B cell (primary cell): Measurements from ENCODE around the gene OSER1. TPM values are rescaled to one million over a fixed set of nuclear protein-coding genes. Genes with fewer than 3 reads are reported as not detected.

Experiments
- ATAC-seq: fragments of 200-7000 bp; cut with Tn5 transposase; one replicate; pipeline ENCODE4 v1.10.0; 2021; ENCODE audit warnings: low read depth, mild to moderate bottlenecking, moderate number of reproducible peaks, moderate library complexity
- CTCF ChIA-PET: fragments of 350-600 bp; sonication (Branson Sonifier 250); formaldehyde crosslinking; loops from one replicate; lab custom pipeline; 2021; ENCODE audit warnings: antibody characterized with exemption, inconsistent platforms; lab: Charles Lee
- POLR2A ChIA-PET: fragments of 350-600 bp; sonication (Branson Sonifier 250); formaldehyde crosslinking; loops from one replicate; lab custom pipeline; 2021; ENCODE audit warnings: antibody characterized with exemption; lab: Charles Lee
- DNase-seq: peaks from one replicate; pipeline ENCODE4 v3.0.0; 2013
- H2AFZ ChIP-seq: 2 replicates; pipeline ENCODE4 v1.6.1; 2012; ENCODE audit warnings: mild to moderate bottlenecking, low read depth, low read length; ENCODE audit not compliant: insufficient read depth, poor library complexity, severe bottlenecking
- H3K27ac ChIP-seq, 2 donors: 1 replicate in 1 of 2; 2 replicates in 1 of 2; pipeline ENCODE4 v1.5.1; 2012 to 2013; ENCODE audit warnings: low read length in 2 of 2, mild to moderate bottlenecking in 2 of 2, moderate library complexity in 1 of 2
- H3K27me3 ChIP-seq, 4 experiments: fragments of 200-600 bp in 1 of 4; sonication (generic) in 1 of 4; replicated peaks in 1 of 4; 1 replicate in 2 of 4; 2 replicates in 2 of 4; pipeline versions ENCODE4 v1.6.1 to v1.7.0; 2013 to 2016; ENCODE audit warnings: low read length in 3 of 4, mild to moderate bottlenecking in 2 of 4, mixed read lengths in 1 of 4, moderate library complexity in 1 of 4; ENCODE audit not compliant: insufficient read depth in 4 of 4, control insufficient read depth in 3 of 4; ENCODE audit errors: control extremely low read depth in 1 of 4
- H3K36me3 ChIP-seq, 2 experiments: replicated peaks in 1 of 2; 1 replicate in 1 of 2; 2 replicates in 1 of 2; pipeline versions ENCODE4 v1.6.1 to v1.7.1; 2013; ENCODE audit warnings: low read length in 1 of 2; ENCODE audit not compliant: insufficient read depth in 2 of 2, control insufficient read depth in 1 of 2; ENCODE audit errors: control extremely low read depth in 1 of 2, extremely low read depth in 1 of 2
- H3K4me1 ChIP-seq, 2 donors: fragments of 200-600 bp in 1 of 2; sonication (generic) in 1 of 2; 1 replicate in 1 of 2; 2 replicates in 1 of 2; pipeline versions ENCODE4 v1.5.1 to v1.6.1; 2013 to 2017; ENCODE audit warnings: low read length in 2 of 2; ENCODE audit not compliant: control insufficient read depth in 2 of 2, insufficient read depth in 2 of 2
- H3K4me2 ChIP-seq: replicated peaks from 2 replicates; pipeline ENCODE3; 2012; ENCODE audit warnings: mild to moderate bottlenecking, low read depth, low read length; ENCODE audit not compliant: poor library complexity, severe bottlenecking
- H3K4me3 ChIP-seq, 5 experiments: fragments of 200-600 bp in 1 of 5; sonication (generic) in 1 of 5; 1 replicate in 3 of 5; 2 replicates in 2 of 5; pipeline versions ENCODE4 v1.5.1 to v1.7.0; 2011 to 2016; ENCODE audit warnings: low read length in 4 of 5, mild to moderate bottlenecking in 4 of 5, low read depth in 2 of 5, control low read depth in 1 of 5, moderate library complexity in 1 of 5; ENCODE audit not compliant: insufficient read depth in 1 of 5; ENCODE audit errors: control extremely low read depth in 1 of 5, extremely low read depth in 1 of 5
- H3K79me2 ChIP-seq: fragments of 200-600 bp; sonication (generic); one replicate; pipeline ENCODE4 v1.6.0; 2016; ENCODE audit warnings: low read length; ENCODE audit not compliant: control insufficient read depth, insufficient read depth
- H3K9ac ChIP-seq: fragments of 200-600 bp; sonication (generic); 2 replicates; pipeline ENCODE4 v1.6.1; 2017; ENCODE audit warnings: mild to moderate bottlenecking, low read length, moderate library complexity
- H3K9me3 ChIP-seq, 3 donors: one replicate each; pipeline versions ENCODE4 v1.6.1 to v1.7.1; 2013; ENCODE audit warnings: low read length in 2 of 3; ENCODE audit not compliant: control insufficient read depth in 2 of 3, insufficient read depth in 1 of 3; ENCODE audit errors: control extremely low read depth in 1 of 3
- H4K20me1 ChIP-seq: 2 replicates; pipeline ENCODE4 v1.6.0; 2012; ENCODE audit warnings: mild to moderate bottlenecking, low read length; ENCODE audit not compliant: insufficient read depth, control insufficient read depth, poor library complexity, severe bottlenecking
- H3K27ac Mint-ChIP-seq: one replicate; pipeline ENCODE4 v1.8.0; 2021; ENCODE audit warnings: mixed read lengths
- H3K27me3 Mint-ChIP-seq: one replicate; pipeline ENCODE4 v1.8.0; 2021; ENCODE audit warnings: mixed read lengths
- H3K4me1 Mint-ChIP-seq: one replicate; pipeline ENCODE4 v1.8.0; 2021; ENCODE audit warnings: mixed read lengths
- H3K4me3 Mint-ChIP-seq: one replicate; pipeline ENCODE4 v1.8.0; 2021; ENCODE audit warnings: mixed read lengths
- H3K9me3 Mint-ChIP-seq: one replicate; pipeline ENCODE4 v1.8.0; 2022; ENCODE audit warnings: mixed read lengths; ENCODE audit not compliant: insufficient read depth
- CTCF ChIP-seq: fragments of 200-600 bp; IDR thresholded peaks from one replicate; pipeline ENCODE4 v1.8.0; 2022; ENCODE audit warnings: antibody characterized with exemption, mild to moderate bottlenecking
- EZH2 ChIP-seq: IDR thresholded peaks from 2 replicates; pipeline ENCODE4 v1.6.1; 2012; ENCODE audit warnings: borderline replicate concordance, low read depth, mild to moderate bottlenecking, moderate library complexity, low read length; ENCODE audit not compliant: insufficient read depth, poor library complexity, severe bottlenecking
- WGBS: methylation state at CpG from one replicate; pipeline ENCODE4 v1.1.5; 2013; ENCODE audit warnings: missing lambda C conversion rate; ENCODE audit not compliant: insufficient coverage; 5-methylcytosine and 5-hydroxymethylcytosine counted together
- intact Hi-C: fragments of 100-400 bp; cut with micrococcal nuclease; formaldehyde crosslinking; loops from one replicate; pipeline ENCODE4 v1.10.0; 2022
- polyA plus RNA-seq: library from polyadenylated mRNA; depleted of rRNA; stranded (reverse); fragments of >200 nt; gene quantifications from 2 replicates; pipeline ENCODE4 v1.2.3, GENCODE V29; 2012
- total RNA-seq, 2 donors: library from RNA; stranded (reverse); fragments of 120-200 nt in 1 of 2; gene quantifications; 1 replicate in 1 of 2; 2 replicates in 1 of 2; pipeline versions ENCODE4 v1.2.3 to v1.2.4, GENCODE V29; 2013 to 2022

The OSER1 gene
- total and polyA plus RNA-seq, 2 donors (not counting 1 experiment from before 2014, with no cell fraction given), result 80.0 to 130 TPM

DNA sequence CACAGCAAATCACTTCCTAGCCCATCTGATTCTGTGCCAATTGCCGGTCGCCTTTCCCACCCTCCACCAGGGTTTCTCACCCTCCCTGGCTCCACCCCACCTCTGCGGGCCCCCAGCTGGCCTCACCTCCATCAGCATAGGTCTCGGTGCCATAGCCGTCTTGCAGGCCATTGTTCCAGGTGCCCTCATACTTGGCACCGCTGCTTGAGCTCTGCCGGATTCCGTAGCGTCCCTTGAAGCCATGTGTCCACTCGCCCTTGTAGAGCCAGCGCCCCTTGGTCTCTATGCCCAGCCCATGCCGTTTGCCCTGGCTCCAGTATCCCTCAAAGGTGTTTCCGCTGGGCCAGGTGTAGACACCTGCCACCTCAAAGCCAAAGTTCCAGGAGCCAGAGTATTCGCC, 24.4 kb downstream of the OSER1 start:
- ChIA-PET POLR2A (no interaction called here), CTCF (interaction anchor here (2.0 kb wide), 1 partner anchor 14 kb away, joined by 4 read pairs; no protein-coding TSS in a partner anchor)
- H3K4me1 ChIP-seq, result peaks cover 20 to 21% of the 10 kb centered on the region in 2 donors
- no peak overlapping the region for H3K9ac ChIP-seq
- H2AFZ ChIP-seq, result no peak overlapping the region
- intact Hi-C loops, result no loop called here
- H3K79me2 ChIP-seq, result no peaks in the 10 kb centered on the region
- TF ChIP-seq EZH2, result no peak
- no peak for TF ChIP-seq CTCF
- H3K4me3 ChIP-seq, result no peak overlapping the region
- no peak overlapping the region for H3K4me2 ChIP-seq
- H3K27ac ChIP-seq, result no peak overlapping the region
- ATAC-seq (no peak), DNase-seq (no peak)
- H3K27me3 ChIP-seq, result peaks cover 0 to 53% (median 16%) of the 10 kb centered on the region in 4 experiments
- H4K20me1 ChIP-seq, result no peaks in the 10 kb centered on the region
- peaks cover 0 to 10% (median 0%) of the 10 kb centered on the region in 3 donors for H3K9me3 ChIP-seq
- Mint-ChIP-seq H3K4me3 (peak overlapping the region; percentile 40), H3K27me3 (peaks cover 66% of the 10 kb centered on the region), H3K9me3 (no peaks in the 10 kb centered on the region), H3K4me1 (peaks cover 32% of the 10 kb centered on the region), H3K27ac (no peak overlapping the region)
- WGBS, result 92% methylated on average over 14 of the region's 14 CpGs
- no peaks in the 10 kb centered on the region for H3K36me3 ChIP-seq

DNA sequence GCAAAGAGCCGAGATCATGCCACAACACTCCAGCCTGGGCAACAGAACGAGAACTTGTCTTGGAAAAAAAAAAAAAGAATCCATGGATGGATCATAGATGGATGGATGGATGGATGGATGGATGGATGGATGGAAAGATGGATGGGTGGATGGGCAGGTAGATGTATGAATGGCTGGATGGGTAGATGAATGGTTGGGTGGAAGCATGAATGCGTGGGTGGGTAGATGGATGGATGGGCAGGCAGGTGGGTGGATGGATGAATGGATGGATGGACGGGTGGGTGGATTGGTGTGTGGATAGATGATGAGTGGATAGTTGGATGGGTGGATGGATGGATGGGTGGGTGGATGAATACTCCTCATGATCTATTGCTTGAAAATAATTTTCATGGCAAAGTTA, 25.0 kb downstream of the OSER1 start:
- Mint-ChIP-seq H3K9me3 (no peaks in the 10 kb centered on the region), H3K4me1 (peaks cover 29% of the 10 kb centered on the region), H3K27ac (no peak overlapping the region), H3K27me3 (peaks cover 73% of the 10 kb centered on the region), H3K4me3 (no peak overlapping the region)
- ATAC-seq (no peak), DNase-seq (no peak)
- TF ChIP-seq EZH2 (no peak), CTCF (no peak)
- intact Hi-C loops, result no loop called here
- CTCF ChIA-PET, result interaction anchor here (0.7 to 2.4 kb wide), 4 partner anchors 10 to 646 kb away, joined by 3 to 9 read pairs (median 4); no protein-coding TSS in a partner anchor
- 92% methylated on average over 4 of the region's 4 CpGs for WGBS
- Histone ChIP-seq H3K9ac (no peak overlapping the region), H3K27ac (no peak overlapping the region), H3K4me1 (peaks cover 20 to 21% of the 10 kb centered on the region in 2 donors), H4K20me1 (no peaks in the 10 kb centered on the region), H3K36me3 (no peaks in the 10 kb centered on the region), H3K27me3 (peaks cover 0 to 54% (median 19%) of the 10 kb centered on the region in 4 experiments), H3K9me3 (peaks cover 0 to 10% (median 0%) of the 10 kb centered on the region in 3 donors), H2AFZ (no peak overlapping the region), H3K4me3 (no peak overlapping the region), H3K79me2 (no peaks in the 10 kb centered on the region), H3K4me2 (no peak overlapping the region)
- POLR2A ChIA-PET, result no interaction called here
